ENCODE results near the gene SGCA.

DNA sequence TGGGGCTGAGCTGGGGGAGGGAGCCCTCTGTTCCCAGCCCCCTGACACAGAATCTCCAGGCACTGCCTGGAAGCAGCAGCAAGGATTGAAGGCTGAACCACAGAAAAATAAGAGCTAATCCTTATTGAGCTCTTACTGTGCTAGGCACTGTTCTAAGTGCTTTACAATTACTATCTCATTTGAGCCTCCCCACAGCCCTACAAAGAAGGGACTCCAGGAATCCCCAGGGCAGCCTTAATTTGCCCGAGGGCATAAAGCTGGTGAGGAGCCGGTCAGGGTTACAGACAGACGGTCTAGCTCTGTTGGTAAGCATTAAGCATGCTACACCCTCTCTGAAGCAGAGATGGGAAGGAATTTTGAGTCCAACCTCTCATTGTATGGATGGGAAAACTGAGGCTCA, 42.9 kb upstream of the SGCA start:
- TF ChIP-seq, protein P1, sequence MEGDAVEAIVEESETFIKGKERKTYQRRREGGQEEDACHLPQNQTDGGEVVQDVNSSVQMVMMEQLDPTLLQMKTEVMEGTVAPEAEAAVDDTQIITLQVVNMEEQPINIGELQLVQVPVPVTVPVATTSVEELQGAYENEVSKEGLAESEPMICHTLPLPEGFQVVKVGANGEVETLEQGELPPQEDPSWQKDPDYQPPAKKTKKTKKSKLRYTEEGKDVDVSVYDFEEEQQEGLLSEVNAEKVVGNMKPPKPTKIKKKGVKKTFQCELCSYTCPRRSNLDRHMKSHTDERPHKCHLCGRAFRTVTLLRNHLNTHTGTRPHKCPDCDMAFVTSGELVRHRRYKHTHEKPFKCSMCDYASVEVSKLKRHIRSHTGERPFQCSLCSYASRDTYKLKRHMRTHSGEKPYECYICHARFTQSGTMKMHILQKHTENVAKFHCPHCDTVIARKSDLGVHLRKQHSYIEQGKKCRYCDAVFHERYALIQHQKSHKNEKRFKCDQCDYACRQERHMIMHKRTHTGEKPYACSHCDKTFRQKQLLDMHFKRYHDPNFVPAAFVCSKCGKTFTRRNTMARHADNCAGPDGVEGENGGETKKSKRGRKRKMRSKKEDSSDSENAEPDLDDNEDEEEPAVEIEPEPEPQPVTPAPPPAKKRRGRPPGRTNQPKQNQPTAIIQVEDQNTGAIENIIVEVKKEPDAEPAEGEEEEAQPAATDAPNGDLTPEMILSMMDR (IDR thresholded peaks at IDR 0.05) = no peak
- no peak for TF ChIP-seq ZFX (IDR thresholded peaks at IDR 0.05; ENCODE audit: borderline replicate concordance)
